ENCODE data around the gene CELF4.

DNA sequence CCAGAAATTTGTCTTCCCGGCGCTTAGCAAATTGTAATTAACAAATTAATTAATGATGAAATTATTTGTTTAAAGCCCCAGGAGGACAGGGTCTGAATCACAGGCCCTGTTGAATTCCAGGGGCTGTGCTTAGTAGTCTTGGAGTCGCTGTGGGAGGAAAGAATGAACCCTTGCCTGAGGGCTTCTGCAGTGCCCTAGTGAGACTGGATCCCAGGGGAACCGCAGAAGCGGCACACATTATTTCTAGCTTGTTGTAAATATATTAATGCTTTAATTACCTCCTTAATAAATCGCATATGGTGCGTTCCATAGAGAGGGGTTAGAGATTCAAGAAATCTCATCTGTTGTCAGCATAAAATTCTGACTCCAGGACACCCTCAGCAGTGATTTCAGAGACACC, 235.4 kb downstream of the CELF4 start:
- TF ChIP-seq EZH2 (IDR thresholded peaks at IDR 0.05) = no peak
- peak; percentile 69 for TF ChIP-seq POLR2AphosphoS5 (IDR thresholded peaks at IDR 0.05; ENCODE audit: borderline replicate concordance, low read depth, low read length)

Data from SK-N-MC (cell line).